ENCODE data around the gene CIAO3.
"Not testable (repeated sequence)": the region's sequence is repeated elsewhere in the genome, so short reads cannot be mapped to it uniquely, and the experiment has no call there.

Gene CIAO3

GRCh38 chr16:759110-759910 lies 18.5 kb upstream of the CIAO3 start:
- DNase-seq: no peak

- DNase-seq: no peak
These were observed 15.6 kb upstream of the CIAO3 start for GRCh38 chr16:756428-756827.

GRCh38 chr16:754656-755055 lies 13.9 kb upstream of the CIAO3 start:
- DNase-seq: no peak

- not testable (repeated sequence) for DNase-seq
These were observed 13.4 kb upstream of the CIAO3 start for GRCh38 chr16:754121-754607.

GRCh38 chr16:752007-752312 lies 11.2 kb upstream of the CIAO3 start:
- no peak for DNase-seq

- DNase-seq: no peak
These were observed 10.6 kb upstream of the CIAO3 start for GRCh38 chr16:751152-752006.

GRCh38 chr16:750485-750884 lies 9.7 kb upstream of the CIAO3 start:
- no peak for DNase-seq

- no peak for DNase-seq
These were observed 8.2 kb upstream of the CIAO3 start for GRCh38 chr16:749010-749409.

GRCh38 chr16:747978-748746 lies 7.4 kb upstream of the CIAO3 start:
- no peak for DNase-seq

GRCh38 chr16:746637-747036 lies 5.8 kb upstream of the CIAO3 start:
- no peak for DNase-seq

GRCh38 chr16:745739-746138 lies 4.9 kb upstream of the CIAO3 start:
- DNase-seq: peak; percentile 16

GRCh38 chr16:743794-744500 lies 3.1 kb upstream of the CIAO3 start:
- DNase-seq: no peak

GRCh38 chr16:742894-743293 lies 2.1 kb upstream of the CIAO3 start:
- DNase-seq: not testable (repeated sequence)

GRCh38 chr16:741986-742629 lies 1.3 kb upstream of the CIAO3 start:
- no peak for DNase-seq

- no peak for DNase-seq
These were observed 386 bp downstream of the CIAO3 start for GRCh38 chr16:740459-740763.

GRCh38 chr16:739560-740458 lies 988 bp downstream of the CIAO3 start:
- no peak for DNase-seq

- no peak for DNase-seq
These were observed 3.8 kb downstream of the CIAO3 start for GRCh38 chr16:736936-737481.

GRCh38 chr16:735982-736453 lies 4.8 kb downstream of the CIAO3 start:
- DNase-seq: no peak

- DNase-seq: no peak
These were observed 5.6 kb downstream of the CIAO3 start for GRCh38 chr16:734981-735881.

All from NCI-H345 (cell line).